Left ventricle myocardium inferior (tissue), 1 donor: ENCODE measurements around the gene TSPAN7. TPM values are rescaled to one million over a fixed set of nuclear protein-coding genes. Genes with fewer than 3 reads are reported as not detected.

Experiments
- DNase-seq: peaks from one replicate; pipeline ENCODE4 v3.0.0-alpha.2; 2020
- H3K27ac ChIP-seq: fragments of 200-600 bp; replicated peaks from 2 replicates; pipeline ENCODE4 v1.8.0; 2021
- H3K27me3 ChIP-seq: fragments of 200-600 bp; 2 replicates; pipeline ENCODE4 v1.8.0; 2021; ENCODE audit warnings: low read depth
- H3K36me3 ChIP-seq: fragments of 200-600 bp; 2 replicates; pipeline ENCODE4 v1.8.0; 2021
- H3K4me1 ChIP-seq: fragments of 200-600 bp; 2 replicates; pipeline ENCODE4 v1.8.0; 2021
- H3K4me3 ChIP-seq: fragments of 200-600 bp; 2 replicates; pipeline ENCODE4 v1.8.0; 2021; ENCODE audit warnings: mild to moderate bottlenecking, moderate library complexity
- H3K9me3 ChIP-seq: fragments of 200-600 bp; replicated peaks from 2 replicates; pipeline ENCODE4 v1.8.0; 2021
- intact Hi-C: fragments of 100-400 bp; cut with micrococcal nuclease; formaldehyde crosslinking; loops from one replicate; pipeline ENCODE4 v1.11.0; 2022
- total RNA-seq: library from RNA; stranded (reverse); fragmentation: NEBNext Ultra II Directional; extraction: Animal tissue kit (Norgen Biotek cat#: 25700); gene quantifications from one replicate; pipeline ENCODE4 v1.2.1, GENCODE V29; 2021
- TF ChIP-seq, protein P1 (sequence below): fragments of 200-600 bp; IDR thresholded peaks from 2 replicates; pipeline ENCODE4 v1.8.0; 2021; ENCODE audit warnings: antibody characterized with exemption, mild to moderate bottlenecking, borderline replicate concordance
- donor health status: DM: no; HTN: yes; CAD: no; lungs with severe emphysema.

Gene TSPAN7
- total RNA-seq, 1 donor from 2014 or later: 14.8 TPM

DNA sequence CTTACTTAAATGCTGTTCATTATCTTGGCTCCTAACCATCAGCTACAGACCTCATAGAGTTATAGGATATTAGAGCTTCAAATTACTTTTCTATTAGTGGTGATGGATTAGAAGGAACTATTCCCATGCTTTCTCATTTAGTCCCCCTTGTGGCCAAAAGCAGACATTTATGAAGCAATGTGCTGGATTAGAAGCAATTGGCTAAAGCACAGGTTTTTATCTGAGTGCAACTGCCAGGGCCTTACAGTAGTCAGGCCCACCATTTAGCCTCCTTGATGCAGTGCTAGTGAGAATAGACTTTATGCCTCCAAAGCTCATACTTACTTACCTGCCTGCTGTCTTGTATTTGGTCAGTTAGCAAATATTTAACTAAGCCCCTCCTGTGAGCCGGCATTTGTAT lies 93.0 kb downstream of the TSPAN7 start:
- H3K36me3 ChIP-seq: no peaks in the 10 kb centered on the region
- no peak overlapping the region for H3K4me3 ChIP-seq
- no peak for DNase-seq
- intact Hi-C loops: no loop called here
- TF ChIP-seq, protein P1, sequence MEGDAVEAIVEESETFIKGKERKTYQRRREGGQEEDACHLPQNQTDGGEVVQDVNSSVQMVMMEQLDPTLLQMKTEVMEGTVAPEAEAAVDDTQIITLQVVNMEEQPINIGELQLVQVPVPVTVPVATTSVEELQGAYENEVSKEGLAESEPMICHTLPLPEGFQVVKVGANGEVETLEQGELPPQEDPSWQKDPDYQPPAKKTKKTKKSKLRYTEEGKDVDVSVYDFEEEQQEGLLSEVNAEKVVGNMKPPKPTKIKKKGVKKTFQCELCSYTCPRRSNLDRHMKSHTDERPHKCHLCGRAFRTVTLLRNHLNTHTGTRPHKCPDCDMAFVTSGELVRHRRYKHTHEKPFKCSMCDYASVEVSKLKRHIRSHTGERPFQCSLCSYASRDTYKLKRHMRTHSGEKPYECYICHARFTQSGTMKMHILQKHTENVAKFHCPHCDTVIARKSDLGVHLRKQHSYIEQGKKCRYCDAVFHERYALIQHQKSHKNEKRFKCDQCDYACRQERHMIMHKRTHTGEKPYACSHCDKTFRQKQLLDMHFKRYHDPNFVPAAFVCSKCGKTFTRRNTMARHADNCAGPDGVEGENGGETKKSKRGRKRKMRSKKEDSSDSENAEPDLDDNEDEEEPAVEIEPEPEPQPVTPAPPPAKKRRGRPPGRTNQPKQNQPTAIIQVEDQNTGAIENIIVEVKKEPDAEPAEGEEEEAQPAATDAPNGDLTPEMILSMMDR: peak; percentile 61
- H3K9me3 ChIP-seq: no peaks in the 10 kb centered on the region
- no peak overlapping the region for H3K27ac ChIP-seq
- H3K27me3 ChIP-seq: no peaks in the 10 kb centered on the region
- peaks cover 13% of the 10 kb centered on the region for H3K4me1 ChIP-seq

DNA sequence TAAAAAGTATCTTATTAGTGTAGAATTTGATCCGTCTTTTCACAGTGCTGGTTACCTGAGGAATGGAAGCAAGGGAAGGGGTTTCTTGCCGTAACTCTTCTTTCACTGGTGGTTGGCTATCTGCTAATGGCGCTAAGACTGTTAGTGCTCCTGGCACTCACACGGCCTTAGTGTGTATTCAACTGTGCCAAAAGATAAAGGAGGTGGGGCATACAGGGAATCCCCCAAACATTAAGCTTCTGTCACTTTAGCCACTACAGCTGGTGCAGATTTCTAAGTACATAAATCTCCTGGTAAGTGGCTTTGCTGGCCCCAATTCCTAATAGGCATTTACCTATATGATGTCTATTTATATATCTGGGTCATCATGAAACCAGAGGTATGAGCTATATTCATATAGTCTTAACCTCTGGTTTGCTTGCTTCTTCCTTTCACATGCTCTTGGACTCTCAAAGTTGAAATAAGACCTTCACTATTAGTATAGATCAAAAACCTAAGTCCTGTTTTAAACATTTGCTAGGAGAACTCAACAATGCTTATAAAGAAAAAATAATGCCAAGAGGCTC lies 95.1 kb downstream of the TSPAN7 start:
- intact Hi-C loops: no loop called here
- H3K9me3 ChIP-seq: no peaks in the 10 kb centered on the region

DNA sequence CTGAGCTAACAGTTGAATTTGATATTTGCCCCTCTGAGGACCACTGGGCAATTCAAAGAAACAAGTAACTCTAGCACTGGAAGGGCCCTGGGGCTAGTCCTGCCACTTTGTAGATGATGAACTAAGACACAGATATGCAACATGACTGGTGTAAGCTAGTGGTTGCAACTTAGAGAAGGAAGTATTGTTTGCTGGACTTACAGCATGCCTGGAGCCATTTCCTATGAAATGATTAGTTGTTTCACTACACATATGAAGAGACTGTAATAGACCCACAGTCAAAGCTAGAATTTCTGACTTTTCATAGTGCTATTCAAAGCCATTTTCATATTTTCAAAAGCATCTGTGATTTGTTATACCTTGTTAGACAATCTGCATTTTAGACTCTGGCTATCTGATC lies 96.2 kb downstream of the TSPAN7 start:
- H3K27me3 ChIP-seq: no peaks in the 10 kb centered on the region
- intact Hi-C loops: no loop called here
- TF ChIP-seq, protein P1: no peak

More for the DNA sequence above, 95.1 kb downstream of the TSPAN7 start:
- Histone ChIP-seq H3K4me1 (no peaks in the 10 kb centered on the region), H3K36me3 (no peaks in the 10 kb centered on the region), H3K27me3 (no peaks in the 10 kb centered on the region), H3K4me3 (no peak overlapping the region), H3K27ac (no peak overlapping the region)
- no peak for DNase-seq
- TF ChIP-seq, protein P1: no peak

DNA sequence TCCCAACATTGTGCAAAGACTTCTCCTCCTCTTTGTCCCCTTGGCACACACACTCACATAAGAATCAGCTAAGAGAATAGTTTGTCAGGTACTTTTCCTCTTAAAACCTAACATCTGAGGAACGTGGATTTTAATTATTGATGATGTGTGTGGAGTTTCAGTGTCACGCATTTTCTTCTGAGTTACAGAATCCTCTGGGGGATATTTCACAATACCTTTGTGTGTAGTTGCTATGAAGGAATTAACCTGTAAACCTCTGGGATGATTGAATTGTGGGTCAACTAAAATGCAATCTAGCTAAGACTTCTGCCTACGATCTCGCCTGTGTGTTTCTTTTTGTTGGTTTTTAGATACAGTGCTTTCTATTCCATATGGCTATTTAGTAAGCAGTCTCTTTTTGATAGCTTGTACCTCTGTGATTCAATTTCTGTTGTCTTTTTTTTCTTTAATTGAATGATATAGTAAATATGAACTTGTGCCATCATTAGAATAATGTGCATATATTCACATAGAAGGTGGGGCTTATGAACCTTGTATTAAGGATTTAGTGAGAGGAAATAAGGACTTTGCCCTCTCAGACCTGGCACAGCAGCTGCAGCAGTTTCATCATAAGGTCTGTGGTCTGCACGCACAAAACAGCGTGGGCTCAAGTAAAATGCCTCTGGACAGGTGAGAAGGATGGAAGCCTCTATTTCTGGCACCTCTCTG lies 99.2 kb downstream of the TSPAN7 start:
- Histone ChIP-seq H3K4me3 (no peak overlapping the region), H3K27me3 (no peaks in the 10 kb centered on the region), H3K4me1 (no peaks in the 10 kb centered on the region), H3K9me3 (no peaks in the 10 kb centered on the region), H3K27ac (no peak overlapping the region), H3K36me3 (no peaks in the 10 kb centered on the region)
- DNase-seq: no peak
- TF ChIP-seq, protein P1: no peak
- intact Hi-C loops: no loop called here

More for the DNA sequence above, 96.2 kb downstream of the TSPAN7 start:
- Histone ChIP-seq H3K27ac (no peak overlapping the region), H3K9me3 (no peaks in the 10 kb centered on the region), H3K4me1 (no peaks in the 10 kb centered on the region), H3K36me3 (no peaks in the 10 kb centered on the region), H3K4me3 (no peak overlapping the region)
- no peak for DNase-seq

DNA sequence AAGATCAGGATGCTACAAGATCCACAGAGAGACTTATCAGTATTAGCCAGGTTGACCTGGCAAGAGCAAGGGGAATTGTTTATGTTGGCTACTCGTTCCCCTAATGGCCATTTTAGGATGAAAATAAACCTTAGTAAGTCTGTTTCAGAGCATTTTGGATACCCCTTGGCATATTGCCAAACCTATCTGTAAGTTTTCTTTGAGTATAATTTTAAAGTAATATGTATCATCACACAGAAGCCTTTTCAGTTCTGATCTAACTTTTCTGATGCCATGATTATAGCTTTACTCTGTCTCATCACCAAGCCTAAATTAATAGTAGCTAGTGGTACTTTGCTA lies 99.7 kb downstream of the TSPAN7 start:
- H3K4me1 ChIP-seq: no peaks in the 10 kb centered on the region
- TF ChIP-seq, protein P1: no peak
- no peak overlapping the region for H3K27ac ChIP-seq
- no peak for DNase-seq
- H3K9me3 ChIP-seq: no peaks in the 10 kb centered on the region
- intact Hi-C loops: no loop called here
- no peak overlapping the region for H3K4me3 ChIP-seq
- no peaks in the 10 kb centered on the region for H3K27me3 ChIP-seq
- H3K36me3 ChIP-seq: no peaks in the 10 kb centered on the region
